Lower leg skin (tissue), 4 donors: ENCODE measurements around the gene RIPOR2. TPM values are rescaled to one million over a fixed set of nuclear protein-coding genes. Genes with fewer than 3 reads are reported as not detected.
"Not testable (repeated sequence)": the region's sequence is repeated elsewhere in the genome, so short reads cannot be mapped to it uniquely, and the experiment has no call there.

Experiments
- DNase-seq, 2 donors: peaks; one replicate each; pipeline ENCODE4 v3.0.0-alpha.2; 2019; ENCODE audit warnings: low spot score in 2 of 2
- H3K4me3 ChIP-seq: fragments of 200-600 bp; sonication (generic); 2 replicates; pipeline ENCODE4 v1.5.1; 2017; ENCODE audit warnings: mild to moderate bottlenecking, low read depth; ENCODE audit not compliant: poor library complexity, severe bottlenecking
- CTCF ChIP-seq, 3 donors: fragments of 450-650 bp; IDR thresholded peaks; one replicate each; pipeline ENCODE4 v1.5.1; 2016; ENCODE audit warnings: antibody characterized with exemption in 3 of 3, mild to moderate bottlenecking in 3 of 3, moderate library complexity in 2 of 3
- POLR2A ChIP-seq, 2 donors: fragments of 450-650 bp; IDR thresholded peaks; one replicate each; pipeline ENCODE4 v1.6.1; 2016 to 2017; ENCODE audit warnings: antibody characterized with exemption in 2 of 2, mild to moderate bottlenecking in 1 of 2, moderate library complexity in 1 of 2
- whole genome bisulfite sequencing, 2 donors: methylation state at CpG; one replicate each; pipeline ENCODE4 v1.1.5; 2018; 5-methylcytosine and 5-hydroxymethylcytosine counted together
- intact Hi-C: fragments of 100-400 bp; cut with DNase I; formaldehyde crosslinking; loops from one replicate; pipeline ENCODE4 v1.15.0; 2023; ENCODE audit warnings: low total_unique reads
- total RNA-seq, 4 donors: library from RNA; depleted of rRNA; stranded (reverse); fragments of >200 nt; gene quantifications; one replicate each; pipeline ENCODE4 v1.1.0, GENCODE V29; 2016

Gene RIPOR2
- total RNA-seq, 4 donors from 2014 or later, result 5.2 to 21.3 (median 8.6) TPM

- intact Hi-C loops, result no loop called here
- DNase-seq, result no peak
- WGBS, 2 donors, result 81 to 83% methylated on average over 3 of the region's 3 CpGs
These were observed 14.6 kb upstream of the RIPOR2 start for GRCh38 chr6:24950218-24950941.

DNA sequence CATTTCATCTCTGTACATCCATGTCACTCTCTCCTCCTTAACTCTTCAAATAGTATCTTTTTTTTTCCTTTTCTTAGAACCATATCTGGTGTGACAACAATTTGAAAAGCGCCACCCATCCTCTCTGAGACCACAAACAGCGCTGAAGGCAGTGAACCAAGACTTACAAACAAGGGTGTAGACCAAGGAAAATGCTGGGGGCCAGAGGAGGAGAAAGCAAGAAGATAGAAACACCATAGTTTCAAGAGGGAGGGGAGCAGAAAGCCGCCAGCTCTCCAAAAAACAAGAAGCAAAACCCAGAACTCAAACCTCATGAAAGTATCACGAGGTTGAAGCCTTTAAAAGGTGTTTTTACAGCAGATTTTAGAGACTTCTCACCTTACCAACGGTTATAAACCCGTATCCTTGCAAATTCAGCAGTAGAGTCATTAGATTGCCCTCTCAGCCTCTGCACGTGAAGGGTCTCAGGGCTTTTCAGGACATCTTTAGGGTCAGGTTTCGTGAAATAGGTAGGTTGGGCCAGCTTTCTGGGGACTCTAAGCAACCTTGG lies 13.3 kb upstream of the RIPOR2 start:
- WGBS, 2 donors, result 75 to 81% methylated on average over 8 of the region's 8 CpGs
- DNase-seq, result no peak
- no peak overlapping the region for H3K4me3 ChIP-seq
- intact Hi-C loops, result no loop called here
- TF ChIP-seq POLR2A (IDR thresholded peaks at IDR 0.05), result no peak

More at GRCh38 chr6:24950218-24950941, 14.6 kb upstream of the RIPOR2 start:
- TF ChIP-seq CTCF (IDR thresholded peaks at IDR 0.05), result no peak
- H3K4me3 ChIP-seq, result no peak overlapping the region

DNA sequence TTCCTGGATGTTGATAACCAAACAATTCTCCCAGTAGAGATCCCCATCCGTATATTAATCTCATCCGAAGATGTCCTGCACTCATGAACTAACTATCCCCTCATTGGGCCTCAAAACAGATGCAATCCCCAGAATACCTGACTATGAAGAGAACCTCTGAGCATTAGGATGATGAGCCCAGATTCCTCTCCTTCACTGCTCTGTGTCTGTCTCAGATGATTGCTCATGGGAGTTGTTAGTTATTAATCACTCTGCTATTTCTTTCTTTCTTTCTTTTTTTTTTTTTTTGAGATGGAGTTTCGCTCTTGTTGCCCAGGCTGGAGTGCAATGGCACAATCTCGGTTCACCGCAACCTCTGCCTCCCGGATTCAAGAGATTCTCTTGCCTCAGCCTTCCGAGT lies 12.5 kb upstream of the RIPOR2 start:
- DNase-seq, intact Hi-C loops, H3K4me3 ChIP-seq: not testable (repeated sequence)
- 86 to 89% methylated on average over 7 of the region's 7 CpGs for WGBS, 2 donors

DNA sequence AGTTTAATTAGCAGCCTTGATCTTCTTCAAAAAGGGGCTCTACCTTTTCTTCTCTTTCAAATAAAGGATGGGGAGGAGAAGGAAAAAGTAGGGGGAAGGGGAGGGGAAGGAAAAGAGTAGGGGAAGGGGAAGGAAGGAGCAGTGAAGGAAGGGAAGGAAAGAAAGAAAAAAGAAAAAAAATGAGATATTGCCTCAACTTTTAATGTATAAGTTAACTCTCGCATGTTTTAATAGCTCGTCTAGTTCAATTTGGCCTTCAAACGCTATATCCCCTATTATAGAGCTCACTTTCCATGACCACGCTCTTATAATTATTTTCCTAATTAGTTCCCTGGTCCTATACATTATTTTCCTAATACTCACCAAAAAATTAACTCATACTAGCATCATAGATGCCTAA lies 11.9 kb upstream of the RIPOR2 start:
- no peak for TF ChIP-seq CTCF (IDR thresholded peaks at IDR 0.05)
- TF ChIP-seq POLR2A (IDR thresholded peaks at IDR 0.05), result no peak
- no peak for DNase-seq
- intact Hi-C loops, result no loop called here
- H3K4me3 ChIP-seq, result no peak overlapping the region
- WGBS, 2 donors, result 94 to 97% methylated on average over 4 of the region's 4 CpGs

GRCh38 chr6:24945054-24945453 lies 9.3 kb upstream of the RIPOR2 start:
- no peak for DNase-seq
- H3K4me3 ChIP-seq, result no peak overlapping the region
- intact Hi-C loops, result no loop called here
- TF ChIP-seq CTCF (IDR thresholded peaks at IDR 0.05), result no peak
- no peak for TF ChIP-seq POLR2A (IDR thresholded peaks at IDR 0.05)

DNA sequence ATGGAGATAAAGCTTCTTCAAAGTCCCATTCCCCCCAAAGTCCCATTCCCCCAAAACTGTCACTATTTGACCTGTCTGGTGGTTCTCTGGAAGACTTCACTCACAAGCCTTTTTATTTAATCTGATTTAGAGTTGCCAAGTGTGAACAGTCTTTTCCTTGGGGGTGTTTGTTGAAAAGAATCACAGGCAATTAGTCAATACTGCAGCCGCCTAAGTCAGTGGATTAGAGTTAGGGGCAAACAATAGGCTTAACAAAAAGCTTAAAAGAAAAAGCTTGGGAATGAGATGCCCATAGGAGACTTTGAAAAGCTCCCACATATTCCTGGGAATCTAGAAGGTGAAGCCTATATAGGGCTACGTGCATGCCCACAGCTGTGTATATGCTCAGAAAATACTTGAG lies 8.0 kb upstream of the RIPOR2 start:
- DNase-seq, result no peak
- TF ChIP-seq POLR2A (IDR thresholded peaks at IDR 0.05), result no peak
- intact Hi-C loops, result no loop called here
- WGBS, 2 donors, result 59 to 69% methylated on average over 2 of the region's 2 CpGs
- no peak overlapping the region for H3K4me3 ChIP-seq

DNA sequence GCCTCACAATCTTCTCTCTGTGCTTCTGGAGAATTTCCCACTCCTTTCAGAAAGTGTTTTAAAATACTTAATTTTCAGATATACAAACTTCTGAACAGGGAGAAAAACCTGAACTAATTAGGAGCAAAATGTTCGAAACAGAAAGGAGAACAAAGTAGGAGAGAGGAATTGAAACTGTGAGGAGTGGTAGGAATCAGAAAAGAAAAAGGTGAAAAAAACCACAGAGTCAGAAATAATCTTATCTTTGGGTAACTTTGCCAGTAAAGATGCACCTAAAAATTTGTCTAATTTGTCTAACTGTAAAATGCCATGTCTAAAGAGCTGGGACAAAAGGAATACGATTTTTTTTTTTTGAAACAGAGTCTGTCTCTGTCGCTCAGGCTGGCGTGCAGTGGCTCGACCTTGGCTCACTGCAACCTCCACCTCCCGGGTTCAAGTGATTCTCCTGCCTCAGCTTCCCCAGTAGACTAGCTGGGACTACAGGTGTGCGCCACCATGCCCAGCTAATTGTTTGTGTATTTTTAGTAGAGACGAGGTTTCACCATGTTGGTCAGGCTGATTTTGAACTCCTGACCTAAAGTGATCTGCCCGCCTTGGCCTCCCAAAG lies 4.7 kb upstream of the RIPOR2 start:
- H3K4me3 ChIP-seq, result no peak overlapping the region
- intact Hi-C loops, result no loop called here
- WGBS, 2 donors, result 77 to 80% methylated on average over 9 of the region's 9 CpGs
- DNase-seq, result no peak
- TF ChIP-seq POLR2A (IDR thresholded peaks at IDR 0.05), result no peak
- no peak for TF ChIP-seq CTCF (IDR thresholded peaks at IDR 0.05)
